GM19240 (cell line): ENCODE results near the gene PABPN1.

ENCODE experiments used
- DNase-seq: peaks from one replicate; pipeline ENCODE4 v3.0.0; 2011; ENCODE audit warnings: low spot score; ENCODE audit not compliant: insufficient read length

PABPN1 gene

DNA sequence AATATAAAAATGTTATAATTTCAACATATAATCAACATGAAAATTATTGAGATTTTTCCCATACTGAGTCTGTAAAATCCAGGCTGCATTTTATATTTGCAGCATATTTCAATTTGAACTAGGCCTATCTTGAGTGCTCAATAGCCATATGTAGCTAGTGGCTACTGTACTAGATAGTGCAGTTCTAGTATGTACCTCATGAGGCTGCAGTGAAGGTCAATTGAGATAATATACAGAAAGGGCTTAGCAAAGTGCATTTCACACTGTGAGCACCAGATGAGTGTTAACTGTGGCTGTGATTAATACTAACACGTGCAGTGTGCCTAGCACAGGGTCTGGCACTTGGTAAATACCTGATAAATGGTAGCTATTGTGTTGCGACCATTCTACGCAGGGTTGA, 36.8 kb downstream of the PABPN1 start:
- no peak for DNase-seq

- DNase-seq = no peak
Observed at GRCh38 chr14:23358553-23359166, 37.4 kb downstream of the PABPN1 start.

DNA sequence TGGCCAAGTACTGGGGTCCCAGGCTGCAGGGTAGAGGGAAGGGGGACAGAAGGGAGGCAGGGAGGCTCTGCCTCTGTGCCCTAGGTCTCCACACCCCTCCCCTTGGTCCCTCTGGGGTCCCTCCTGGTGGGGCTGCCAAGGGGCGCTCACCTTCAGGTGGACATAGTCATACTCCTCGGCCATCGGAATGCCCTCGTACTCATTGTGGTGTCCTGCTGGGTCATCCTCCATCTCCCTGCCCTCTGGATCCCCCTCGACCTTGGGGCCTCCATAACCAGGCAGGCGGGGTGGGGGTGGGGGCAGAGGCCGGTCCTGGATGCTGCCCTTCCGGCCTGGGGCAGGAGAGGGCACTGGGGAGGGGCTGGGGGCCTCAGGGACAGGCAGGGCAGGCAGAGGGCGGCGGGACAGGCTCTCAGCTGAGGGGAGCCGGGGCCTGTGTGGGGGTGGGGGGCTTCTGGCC, 37.9 kb downstream of the PABPN1 start:
- DNase-seq = no peak

DNA sequence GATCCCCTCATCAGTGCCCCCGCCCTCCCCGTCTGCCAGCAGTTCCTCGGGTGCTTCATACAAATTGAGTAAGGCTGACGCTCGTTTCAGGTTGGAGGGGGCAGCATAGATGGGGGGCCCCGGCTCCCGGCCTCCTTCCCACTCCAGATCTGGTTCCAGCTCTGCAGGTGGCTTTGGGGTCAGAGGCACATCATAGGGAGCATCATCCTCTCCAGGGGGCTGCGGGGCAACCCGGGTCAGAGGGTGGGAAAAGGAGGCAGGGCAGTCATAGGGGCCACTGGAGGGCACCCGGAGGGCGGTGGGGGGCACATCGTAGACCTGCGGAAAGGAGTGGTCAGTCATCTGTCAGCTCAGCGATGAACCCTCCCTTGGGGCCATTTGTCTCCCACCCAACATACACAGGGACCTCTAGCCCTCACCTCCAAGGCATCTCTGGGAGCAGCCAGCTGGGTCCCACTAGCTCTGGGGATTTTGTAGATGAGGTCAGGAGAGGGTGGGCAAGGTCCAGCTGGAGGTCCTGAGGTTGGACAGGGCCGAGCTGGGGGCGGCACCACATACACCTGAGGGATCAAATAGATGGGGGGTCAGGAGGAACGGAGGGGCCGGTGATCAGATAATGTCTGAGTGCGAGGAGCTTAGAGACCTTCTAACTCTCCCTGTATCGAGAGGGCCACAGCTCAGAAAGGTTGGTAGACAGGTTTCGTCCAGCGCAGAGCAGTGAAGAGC, 38.6 kb downstream of the PABPN1 start:
- no peak for DNase-seq

- DNase-seq = no peak
Observed at GRCh38 chr14:23360496-23360895, 39.2 kb downstream of the PABPN1 start.

- peak; percentile 38 for DNase-seq
Observed at GRCh38 chr14:23361320-23361719, 40.1 kb downstream of the PABPN1 start.

DNA sequence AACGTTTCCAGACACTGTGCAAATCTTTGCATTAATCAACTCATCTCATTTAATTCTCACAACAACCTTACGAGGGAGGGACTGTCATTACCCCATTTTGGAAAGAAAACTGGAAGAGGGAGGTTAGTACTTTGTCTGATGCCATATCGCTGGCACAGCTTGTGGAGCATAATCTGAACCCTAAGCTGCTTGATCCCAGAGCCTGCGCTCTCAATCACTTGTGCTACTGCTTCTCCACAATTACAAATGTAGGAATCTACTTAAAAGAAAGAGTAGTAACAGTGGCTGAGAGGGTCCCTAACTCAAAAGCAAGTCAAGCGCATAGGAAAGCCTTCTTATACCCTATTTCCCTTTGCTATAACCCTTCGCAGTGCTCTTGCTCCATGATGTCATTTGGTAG, 40.5 kb downstream of the PABPN1 start:
- DNase-seq = no peak

GRCh38 chr14:23362200-23362599, 40.9 kb downstream of the PABPN1 start:
- no peak for DNase-seq

DNA sequence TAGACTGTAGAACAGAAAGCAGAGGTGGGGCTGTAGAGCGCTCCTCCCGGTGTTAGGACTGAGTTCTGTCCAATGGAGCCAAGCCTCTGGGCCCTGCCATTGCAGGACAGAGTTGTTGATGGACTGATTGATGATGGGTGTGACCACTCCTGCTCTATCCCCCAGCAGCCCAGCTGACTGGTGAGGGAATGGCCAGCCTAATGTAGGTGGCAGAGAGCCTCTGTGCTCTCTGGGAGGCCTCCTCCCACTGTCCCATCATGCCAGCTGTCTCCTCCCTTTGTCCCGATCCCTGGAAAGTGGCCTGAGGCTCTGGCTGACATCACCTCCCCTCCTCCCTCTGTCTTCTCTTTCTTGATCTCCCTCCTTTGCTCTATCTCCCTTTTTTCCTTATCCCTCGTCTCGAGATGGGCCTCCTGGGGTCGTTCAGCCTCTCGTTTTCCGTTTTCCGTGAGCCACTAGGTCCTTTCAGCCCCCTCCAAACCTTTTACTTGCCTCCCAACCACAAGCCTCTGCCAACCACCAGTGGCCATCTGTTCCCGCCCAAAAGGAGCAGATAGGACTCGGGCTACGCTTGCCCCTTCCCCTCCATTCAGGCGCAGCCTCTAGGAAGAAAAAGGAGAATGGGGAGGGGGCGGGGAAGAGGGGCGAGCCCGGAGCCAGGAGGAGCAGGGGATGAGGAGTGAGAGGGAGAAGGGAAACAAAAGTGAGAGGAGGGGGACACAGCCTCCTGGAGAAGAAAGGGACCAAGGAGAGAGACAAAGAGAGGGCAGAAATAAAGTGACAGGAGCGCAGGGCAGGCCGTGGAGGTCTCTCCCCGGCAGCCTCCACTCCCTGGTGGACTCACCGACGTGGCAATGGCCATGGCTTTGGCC, 43.1 kb downstream of the PABPN1 start:
- no peak for DNase-seq

DNA sequence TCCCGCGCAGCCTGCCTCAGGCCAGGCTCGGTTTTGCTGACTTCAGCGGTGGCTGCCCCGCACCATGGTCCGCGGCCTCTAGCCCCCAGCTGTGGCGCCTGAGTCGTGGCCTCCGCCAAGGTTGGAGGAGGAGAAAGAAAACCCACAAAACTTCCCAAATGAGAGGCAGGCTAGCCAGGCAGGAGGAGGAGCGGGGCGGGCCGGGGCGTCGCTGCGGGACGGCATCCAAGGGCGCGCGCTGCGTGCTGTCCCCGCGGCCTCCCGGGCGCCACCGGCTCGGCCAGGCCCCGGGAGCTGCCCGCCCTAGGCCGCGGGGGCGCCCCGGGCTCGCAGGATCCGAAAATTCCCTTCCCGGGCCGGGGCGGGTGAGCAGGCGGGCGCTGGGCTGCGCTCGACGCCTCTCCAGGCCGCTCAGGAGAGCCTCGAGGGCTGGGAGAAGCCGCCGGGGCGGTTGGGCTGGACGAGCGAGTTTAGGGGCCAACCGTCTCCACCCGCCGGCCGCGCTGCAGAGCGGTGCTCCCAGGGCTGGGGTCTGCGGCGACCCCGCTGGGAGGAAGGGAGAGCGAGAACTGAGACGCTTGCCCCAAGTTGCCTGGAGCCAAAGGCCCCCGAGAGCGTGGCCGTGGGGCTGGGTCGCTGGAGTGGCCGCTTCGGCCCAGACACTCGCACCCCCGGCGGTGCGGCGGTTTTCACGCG, 43.9 kb downstream of the PABPN1 start, which contains the start of gene EFS:
Gene EFS (minus strand): TSS at position 137 of the 696 bp plus-strand sequence. CDS start 147 bp downstream, outside the sequence.
- no peak for DNase-seq

DNA sequence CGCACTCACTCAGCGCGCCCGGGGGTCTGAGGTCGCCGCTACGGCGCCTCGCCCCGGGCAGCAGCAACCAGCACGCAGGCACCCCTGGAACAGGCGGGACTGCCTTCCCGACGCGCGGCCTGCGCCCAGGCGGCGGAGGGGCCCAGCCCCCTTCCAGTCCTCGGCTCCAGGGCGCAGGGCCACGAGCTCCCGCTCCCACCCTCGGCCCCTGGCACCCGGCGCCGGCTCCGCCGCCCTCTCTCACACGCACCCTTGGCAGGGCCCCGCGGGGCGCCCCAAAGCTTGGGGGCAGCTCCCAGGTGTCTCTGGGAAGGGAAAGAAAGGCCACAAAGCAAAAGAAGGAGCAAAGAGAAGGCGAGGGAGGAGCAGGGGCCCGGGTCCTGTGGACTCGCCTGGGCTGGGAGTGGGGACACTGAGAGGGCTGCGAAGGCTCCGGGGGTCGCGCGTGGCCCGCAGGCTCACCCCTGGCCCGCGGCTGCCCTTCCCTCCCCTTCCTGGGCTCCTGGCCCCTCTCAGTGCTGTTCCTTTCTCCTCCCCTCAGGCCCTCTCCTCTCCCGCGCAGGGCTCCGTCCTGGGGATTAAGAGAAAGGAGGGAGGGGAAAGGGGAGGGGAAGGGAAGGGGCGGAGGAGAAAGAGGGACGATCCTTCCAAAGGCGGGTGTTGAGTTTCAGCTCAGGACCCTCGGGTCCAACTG, 44.6 kb downstream of the PABPN1 start:
- DNase-seq = no peak

DNA sequence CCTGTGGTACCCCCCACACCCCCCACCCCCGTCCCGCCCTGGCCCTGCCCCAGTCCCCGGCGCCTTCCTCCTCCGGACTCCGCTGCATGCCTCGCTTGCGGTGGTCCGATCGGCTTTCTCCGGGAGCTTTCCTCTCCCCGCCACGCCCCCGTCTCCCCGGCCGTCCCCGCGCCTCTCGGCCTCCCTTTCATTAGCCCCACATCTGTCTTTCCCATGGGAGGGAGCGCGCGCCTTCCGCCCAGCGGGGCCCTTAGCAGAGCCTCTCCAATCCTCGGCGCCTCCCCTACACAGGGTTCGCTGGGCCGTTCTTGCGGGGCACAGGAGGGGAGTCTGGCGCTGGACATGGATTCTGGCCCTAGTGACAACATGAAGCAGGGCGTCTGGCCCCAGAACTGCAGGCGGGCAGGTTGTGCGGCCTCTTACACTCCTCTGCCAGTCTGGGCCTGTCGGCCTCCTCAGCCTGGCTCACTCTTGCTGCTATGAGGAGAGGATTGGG, 45.2 kb downstream of the PABPN1 start:
- no peak for DNase-seq

DNA sequence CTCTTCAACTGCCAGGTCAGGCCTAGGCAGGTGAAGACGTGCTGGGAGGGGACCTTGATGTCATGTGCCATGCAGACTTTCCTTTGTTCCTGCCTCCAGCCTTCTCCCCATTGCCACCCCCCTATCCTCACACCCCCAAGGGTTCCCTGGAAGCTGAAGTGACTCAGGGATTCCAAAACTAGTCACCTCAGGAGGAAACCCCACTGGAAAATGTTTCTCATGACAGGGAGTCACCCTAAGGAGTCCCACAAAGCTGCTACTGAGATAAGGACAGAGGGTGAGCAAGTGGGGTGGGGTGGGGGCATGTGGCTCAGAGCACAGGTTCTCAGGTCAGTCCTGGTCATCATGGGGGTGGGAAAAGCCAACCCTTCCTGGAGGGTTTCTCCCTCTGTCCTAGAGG, 49.0 kb downstream of the PABPN1 start:
- DNase-seq = no peak

GRCh38 chr14:23371865-23372264, 50.6 kb downstream of the PABPN1 start:
- DNase-seq = no peak

- no peak for DNase-seq
Observed at GRCh38 chr14:23372509-23372908, 51.3 kb downstream of the PABPN1 start, which contains the start of gene IL25. TSS of gene IL25 (plus strand) at chr14:23372809.

GRCh38 chr14:23373041-23373440, 51.8 kb downstream of the PABPN1 start:
- DNase-seq = no peak
